T-helper 17 cell (primary cell): ENCODE data around the gene CDK11A. TPM values are rescaled to one million over a fixed set of nuclear protein-coding genes. Genes with fewer than 3 reads are reported as not detected.
"Not testable (repeated sequence)": the region's sequence is repeated elsewhere in the genome, so short reads cannot be mapped to it uniquely, and the experiment has no call there.

Source experiments
- ATAC-seq: fragments of 150-1000 bp; cut with Tn5 transposase; 2 replicates; pipeline ENCODE4 v1.10.0; 2021; ENCODE audit warnings: mild to moderate bottlenecking, moderate library complexity
- DNase-seq, 3 donors: peaks; one replicate each; pipeline versions ENCODE4 v3.0.0 to v3.0.0-alpha.2; 2020 to 2021
- H3K9me3 ChIP-seq: one replicate; pipeline ENCODE4 v1.7.0; 2013; ENCODE audit warnings: low read length, mild to moderate bottlenecking; ENCODE audit not compliant: control insufficient read depth, poor library complexity, severe bottlenecking
- H3K27ac Mint-ChIP-seq: one replicate; pipeline ENCODE4 v1.8.0; 2022; ENCODE audit warnings: mild to moderate bottlenecking, moderate library complexity, mixed read lengths
- H3K27me3 Mint-ChIP-seq: one replicate; pipeline ENCODE4 v1.8.0; 2022; ENCODE audit warnings: mixed read lengths
- H3K36me3 Mint-ChIP-seq: one replicate; pipeline ENCODE4 v1.8.0; 2022; ENCODE audit warnings: low read depth, mixed read lengths
- H3K4me1 Mint-ChIP-seq: one replicate; pipeline ENCODE4 v1.8.0; 2022; ENCODE audit warnings: mild to moderate bottlenecking, mixed read lengths
- H3K4me3 Mint-ChIP-seq: one replicate; pipeline ENCODE4 v1.8.0; 2022; ENCODE audit warnings: mild to moderate bottlenecking, moderate library complexity, mixed read lengths
- total RNA-seq, 4 donors: library from RNA in 2 of 4; stranded (reverse) in 2 of 4; gene quantifications; one replicate each; pipeline ENCODE4 v1.2.3 and lab custom pipeline; 2022 to 2026

Gene CDK11A
- total RNA-seq, 2 donors from 2014 or later = 218 to 232 TPM

GRCh38 chr1:1664318-1664717, 59.8 kb downstream of the CDK11A start:
- not testable (repeated sequence) for H3K27me3 Mint-ChIP-seq, H3K4me1 Mint-ChIP-seq, H3K36me3 Mint-ChIP-seq, H3K27ac Mint-ChIP-seq, DNase-seq, H3K9me3 ChIP-seq, H3K4me3 Mint-ChIP-seq, ATAC-seq

GRCh38 chr1:1662830-1663560, 61.2 kb downstream of the CDK11A start:
- peak overlapping the region; percentile 88 for H3K27ac Mint-ChIP-seq
- H3K4me1 Mint-ChIP-seq, ATAC-seq: not testable (repeated sequence)

GRCh38 chr1:1662392-1662791, 61.8 kb downstream of the CDK11A start:
- not testable (repeated sequence) for H3K27me3 Mint-ChIP-seq, H3K9me3 ChIP-seq, ATAC-seq, H3K36me3 Mint-ChIP-seq, H3K4me1 Mint-ChIP-seq, DNase-seq
- peak overlapping the region; percentile 73 for H3K4me3 Mint-ChIP-seq
- H3K27ac Mint-ChIP-seq = peak overlapping the region; percentile 88

More at GRCh38 chr1:1662830-1663560, 61.2 kb downstream of the CDK11A start:
- H3K27me3 Mint-ChIP-seq, DNase-seq, H3K36me3 Mint-ChIP-seq, H3K9me3 ChIP-seq: not testable (repeated sequence)
- peak overlapping the region; percentile 73 for H3K4me3 Mint-ChIP-seq

GRCh38 chr1:1658583-1659549, 65.3 kb downstream of the CDK11A start, which contains the start of gene CDK11B:
Gene CDK11B (minus strand): TSS chr1:1659004. CDS start chr1:1657485, 1,519 bp downstream.
- H3K4me1 Mint-ChIP-seq, H3K27me3 Mint-ChIP-seq, H3K9me3 ChIP-seq, H3K36me3 Mint-ChIP-seq: not testable (repeated sequence)
- ATAC-seq (peak; percentile 93), DNase-seq (peak; percentile 88 to 95 (median 93))
- Mint-ChIP-seq H3K27ac (peak within 1 kb of the TSS; percentile 97), H3K4me3 (peak within 1 kb of the TSS; percentile 95)

Other genes with a start within 250 kb of the CDK11A start
- gene ATAD3A, start 212.2 kb downstream of the CDK11A start, total RNA-seq = 10 to 100 TPM; 20.3 to 23.3 TPM
- under 1 TPM in 1 of 2 donors, not detected in 1; 0.44 TPM for gene TMEM240, start 183.7 kb downstream of the CDK11A start, total RNA-seq
- gene SSU72, start 149.5 kb downstream of the CDK11A start, total RNA-seq = 100 to 1,000 TPM in 1 of 2 donors, 10 to 100 TPM in 1; 99.3 to 103 TPM
- 1 to 10 TPM; 3.3 to 3.4 TPM for gene FNDC10, start 124.2 kb downstream of the CDK11A start, total RNA-seq
- 10 to 100 TPM; 42.0 to 50.0 TPM for gene MIB2, start 108.9 kb downstream of the CDK11A start, total RNA-seq
- 1 to 10 TPM; 3.9 to 4.2 TPM for gene MMP23B, start 92.2 kb downstream of the CDK11A start, total RNA-seq
- gene CDK11B, start 65.4 kb downstream of the CDK11A start, total RNA-seq = 10 to 100 TPM; 43.9 to 49.8 TPM
- 10 to 100 TPM; 67.5 to 87.3 TPM for gene SLC35E2B, start 31.6 kb downstream of the CDK11A start, total RNA-seq
- gene NADK, start 54.1 kb upstream of the CDK11A start, total RNA-seq = 10 to 100 TPM; 54.8 to 61.5 TPM
- gene GNB1, start 166.7 kb upstream of the CDK11A start, total RNA-seq = 100 to 1,000 TPM; 236 to 255 TPM
- gene CALML6, start 190.9 kb upstream of the CDK11A start, total RNA-seq = under 1 TPM; 0.35 to 0.55 TPM
- gene TMEM52, start 194.9 kb upstream of the CDK11A start, total RNA-seq = under 1 TPM in 1 of 2 donors, not detected in 1; 0.52 TPM